Activated naive CD4-positive, alpha-beta T cell treated with Interleukin-2 at 50 U/mL for 16 hours (primary cell): ENCODE measurements around the gene HTT.

Experiments used
- DNase-seq: peaks from one replicate; pipeline ENCODE4 v3.0.0-alpha.2; 2020

Gene HTT

DNA sequence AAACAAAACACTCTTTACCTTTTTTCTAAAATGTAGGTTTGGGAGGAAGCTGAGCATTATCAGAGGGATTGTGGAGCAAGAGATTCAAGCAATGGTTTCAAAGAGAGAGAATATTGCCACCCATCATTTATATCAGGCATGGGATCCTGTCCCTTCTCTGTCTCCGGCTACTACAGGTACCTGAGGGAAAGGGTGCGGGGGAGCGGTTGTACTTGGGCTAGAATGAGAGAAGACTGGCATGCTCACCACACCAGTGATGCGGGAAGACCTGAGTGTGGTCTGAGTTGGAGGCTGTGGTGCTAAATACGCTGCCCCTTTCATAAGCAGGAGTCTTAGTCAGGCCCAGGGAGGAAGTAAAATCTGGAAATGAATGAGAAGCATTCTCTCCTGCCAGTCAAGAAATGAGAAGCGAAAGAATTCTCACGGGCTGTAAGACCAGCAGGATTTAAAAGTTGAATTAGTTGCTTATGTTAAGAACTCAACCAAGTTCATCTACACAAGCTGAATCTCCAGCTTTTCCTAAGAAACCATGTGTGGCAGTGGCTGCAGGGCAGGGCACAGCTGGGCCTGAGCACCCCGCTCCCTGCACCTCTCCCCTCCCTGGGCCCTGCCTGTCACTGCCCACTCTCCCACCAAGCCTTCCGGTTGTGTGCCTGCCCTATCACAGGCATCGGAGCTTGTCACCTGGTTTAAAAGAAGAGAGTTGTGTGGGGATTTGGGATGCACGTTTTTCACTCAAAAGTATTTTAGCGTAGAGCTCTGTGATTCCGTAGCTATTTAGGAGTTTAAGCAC lies 149.7 kb downstream of the HTT start:
- no peak for DNase-seq

DNA sequence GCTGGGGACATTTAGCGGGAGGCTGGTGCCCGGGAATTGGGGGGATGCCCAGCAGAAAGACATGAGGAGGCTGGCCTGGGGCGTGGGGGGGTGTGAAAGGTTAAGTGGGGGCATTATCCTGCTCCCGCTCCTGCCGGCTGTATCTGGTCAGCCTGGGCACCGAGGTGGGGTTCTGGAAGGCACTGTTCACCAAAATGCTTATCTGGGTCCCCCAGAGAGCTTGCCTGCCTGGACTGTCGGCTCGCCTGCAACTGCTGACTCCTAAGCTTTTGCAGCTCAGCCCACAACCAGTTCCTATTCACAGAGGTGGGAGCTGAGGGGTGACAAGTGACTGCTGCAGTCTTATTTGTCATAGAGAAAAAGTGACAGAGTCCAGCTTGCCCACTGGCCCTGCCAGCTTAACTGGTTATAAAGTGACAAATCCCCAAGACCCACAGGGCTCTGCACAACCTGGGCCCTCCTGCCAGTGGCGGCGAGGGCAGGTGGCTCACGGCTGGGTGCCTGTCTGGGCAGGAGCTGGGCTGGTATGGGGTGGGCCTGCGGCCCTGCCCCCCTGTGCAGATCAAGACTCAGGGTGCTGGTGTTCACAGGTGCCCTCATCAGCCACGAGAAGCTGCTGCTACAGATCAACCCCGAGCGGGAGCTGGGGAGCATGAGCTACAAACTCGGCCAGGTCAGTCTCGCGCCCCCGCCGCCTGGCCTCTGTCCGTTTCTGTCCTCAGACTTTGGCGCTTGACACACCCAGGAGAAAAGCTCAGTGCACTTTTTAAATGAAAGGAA lies 150.8 kb downstream of the HTT start:
- DNase-seq = no peak

DNA sequence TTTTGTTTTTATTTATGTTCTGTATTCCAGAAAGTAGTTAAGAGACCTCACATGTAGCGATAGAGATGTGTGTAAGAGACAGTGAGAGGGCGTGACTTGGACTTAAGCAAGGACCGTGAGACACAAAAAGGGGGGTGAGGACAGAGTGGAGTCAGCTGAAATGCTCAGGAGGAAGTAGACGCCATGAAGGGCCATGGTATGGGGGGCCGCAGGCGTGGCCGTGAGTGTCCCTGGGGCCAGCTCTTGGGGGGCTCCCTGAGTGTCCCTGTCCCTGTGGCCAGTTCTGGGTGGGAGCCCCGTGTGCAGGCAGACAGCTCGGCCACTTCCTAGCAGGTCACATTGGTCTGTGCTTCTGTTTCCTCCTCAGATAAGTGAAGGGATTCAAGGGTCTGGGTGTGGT lies 151.5 kb downstream of the HTT start:
- DNase-seq = no peak

DNA sequence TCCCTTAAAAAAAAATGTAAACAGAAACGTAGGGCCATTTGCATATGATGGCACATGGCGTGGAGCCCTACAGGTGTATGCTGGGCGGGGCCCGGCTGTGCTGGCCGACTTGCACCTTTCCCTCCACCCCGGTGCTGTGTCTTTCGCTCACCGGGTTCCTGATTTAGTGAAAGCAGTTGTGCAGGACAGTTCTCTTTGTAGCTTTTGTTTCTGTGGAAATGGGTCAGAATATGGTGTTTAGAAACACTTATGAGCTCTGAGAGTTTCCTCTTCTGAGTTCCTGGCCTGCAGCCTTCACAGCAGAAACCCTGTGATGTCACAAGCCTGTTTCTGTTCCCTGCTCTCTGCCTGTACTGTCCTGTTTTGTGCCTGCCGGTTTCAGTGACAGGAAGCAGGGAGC lies 152.0 kb downstream of the HTT start:
- DNase-seq = no peak

DNA sequence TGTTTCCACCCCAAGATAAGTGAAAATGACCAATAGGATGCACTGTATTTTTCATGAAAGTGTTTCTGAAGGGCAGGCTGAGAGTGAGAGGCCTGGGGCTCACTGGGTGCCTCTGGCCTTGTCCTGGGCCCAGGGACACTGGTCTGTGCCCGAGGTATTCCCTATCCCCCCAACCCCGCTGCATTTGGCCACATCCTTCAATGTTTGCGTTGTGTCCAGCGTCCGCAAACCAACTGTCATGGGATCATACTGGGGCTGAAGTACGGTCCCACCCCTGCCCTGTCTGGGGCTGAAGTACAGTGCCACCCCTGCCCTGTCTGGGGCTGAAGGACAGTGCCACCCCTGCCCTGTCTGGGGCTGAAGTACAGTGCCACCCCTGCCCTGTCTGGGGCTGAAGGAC lies 152.5 kb downstream of the HTT start:
- no peak for DNase-seq

DNA sequence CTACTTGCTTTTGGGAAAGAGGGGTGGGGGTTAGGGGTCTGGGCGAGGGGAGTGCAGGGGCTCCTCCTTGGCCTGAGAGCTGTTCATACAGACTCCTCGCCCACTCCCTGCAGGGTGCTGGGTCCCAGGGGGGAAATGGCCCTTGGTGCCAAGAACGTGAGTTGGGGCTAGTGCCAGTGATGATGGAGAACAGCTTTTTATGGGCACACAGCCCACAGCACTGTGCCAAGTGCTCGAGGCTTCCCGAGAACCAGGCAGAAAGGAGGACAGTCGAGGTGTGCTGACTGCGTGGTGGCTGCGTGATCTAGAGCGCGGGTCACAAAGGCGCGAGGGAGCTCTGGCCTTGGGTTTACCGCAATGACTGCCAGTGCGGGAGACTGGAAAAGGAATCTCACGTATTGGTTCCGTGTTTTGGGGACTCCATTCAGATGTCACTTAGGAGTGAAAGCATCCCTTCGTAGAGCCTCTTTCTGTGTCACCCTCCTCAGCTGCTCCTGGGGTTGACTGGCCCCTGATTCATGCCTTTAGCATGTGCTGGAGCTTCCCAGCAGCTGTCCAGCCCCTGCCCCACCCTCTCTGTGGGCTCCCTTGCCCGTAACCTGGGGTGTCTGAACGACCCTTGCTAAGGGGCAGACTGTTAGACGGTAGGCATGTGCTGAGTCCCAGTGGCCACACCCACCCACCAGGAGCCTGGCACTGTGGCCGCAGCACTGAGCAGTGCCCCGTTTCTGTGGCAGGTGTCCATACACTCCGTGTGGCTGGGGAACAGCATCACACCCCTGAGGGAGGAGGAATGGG lies 153.6 kb downstream of the HTT start:
- no peak for DNase-seq

DNA sequence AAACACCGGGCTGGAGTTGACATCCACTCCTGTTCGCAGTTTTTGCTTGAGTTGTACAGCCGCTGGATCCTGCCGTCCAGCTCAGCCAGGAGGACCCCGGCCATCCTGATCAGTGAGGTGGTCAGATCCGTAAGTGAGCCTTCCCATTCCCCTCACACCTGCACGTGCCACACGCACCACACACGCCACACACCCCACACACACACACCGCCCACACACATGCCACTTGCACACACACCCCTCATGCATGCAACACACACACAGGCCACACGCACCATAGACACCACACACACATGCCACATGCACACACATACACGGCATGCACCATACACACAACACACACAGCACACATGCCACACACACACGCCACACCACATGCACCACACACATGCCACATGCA lies 154.4 kb downstream of the HTT start:
- DNase-seq = no peak

DNA sequence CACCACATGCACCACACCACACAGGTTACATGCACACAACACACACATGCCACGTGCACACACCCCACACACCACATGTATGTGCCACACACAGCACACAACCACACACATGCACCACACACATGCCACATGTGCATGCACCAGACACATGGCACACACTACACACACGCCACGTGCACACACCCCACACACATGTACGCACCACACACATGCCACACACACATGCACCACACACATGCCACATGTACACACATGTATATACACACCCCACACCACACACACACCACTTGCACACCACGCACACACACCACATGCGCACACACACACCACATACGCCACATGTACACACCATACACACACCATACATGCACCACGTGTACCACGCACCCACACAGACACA lies 154.8 kb downstream of the HTT start:
- no peak for DNase-seq

DNA sequence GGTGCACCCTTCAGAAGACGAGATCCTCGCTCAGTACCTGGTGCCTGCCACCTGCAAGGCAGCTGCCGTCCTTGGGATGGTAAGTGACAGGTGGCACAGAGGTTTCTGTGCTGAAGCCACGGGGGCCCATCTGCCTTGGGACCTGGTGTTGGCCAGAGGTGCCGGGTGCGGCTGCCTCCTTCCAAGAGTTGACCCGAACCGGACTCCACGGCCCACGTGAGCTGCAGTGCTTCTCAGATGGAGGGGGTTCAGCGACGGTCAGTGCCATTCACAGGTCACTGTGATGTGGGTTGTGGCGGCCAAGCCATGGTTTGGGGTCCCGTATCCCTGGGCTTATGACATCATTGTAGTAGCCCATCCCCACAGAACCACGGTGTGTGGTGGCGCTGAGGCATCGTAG lies 155.5 kb downstream of the HTT start:
- no peak for DNase-seq

DNA sequence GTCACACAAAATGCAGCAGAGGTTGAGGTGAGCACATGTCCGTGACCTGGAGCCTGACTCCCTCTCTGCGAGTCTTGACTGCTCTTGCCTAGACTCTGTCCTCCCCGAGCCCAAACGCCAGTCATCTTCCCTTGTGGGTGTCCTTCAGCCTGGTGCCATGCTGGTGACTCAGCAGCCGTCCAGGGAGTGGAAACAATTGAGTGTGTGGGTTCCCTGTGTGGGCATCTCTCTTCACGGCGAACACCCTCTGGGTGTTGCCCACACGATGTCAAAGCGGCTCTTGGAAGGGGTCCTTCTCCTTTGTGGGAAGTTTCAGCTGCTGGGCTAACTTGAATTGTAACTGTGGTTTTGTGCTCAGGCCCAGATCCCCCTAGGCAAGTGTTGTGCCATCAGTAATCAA lies 157.0 kb downstream of the HTT start:
- no peak for DNase-seq

DNA sequence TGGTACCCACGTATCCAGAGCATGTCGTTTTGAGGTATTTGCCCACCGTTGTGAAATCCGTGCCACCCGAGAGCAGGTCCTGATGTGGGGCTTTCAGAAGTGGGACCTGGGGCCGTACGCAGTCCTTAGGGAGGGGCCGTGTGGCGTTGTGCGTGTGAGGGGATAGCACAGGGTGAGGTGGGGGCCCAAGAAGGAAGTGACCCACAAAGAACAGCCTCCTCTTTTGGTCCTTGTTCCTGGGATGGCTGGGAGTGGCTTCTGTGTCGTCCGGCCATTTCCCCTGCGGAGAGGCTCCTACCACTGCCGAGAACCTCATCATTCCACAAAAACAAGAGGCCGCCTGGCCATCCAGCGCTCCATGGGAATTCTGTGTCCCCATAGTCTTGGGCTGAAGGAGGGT lies 157.5 kb downstream of the HTT start:
- no peak for DNase-seq

DNA sequence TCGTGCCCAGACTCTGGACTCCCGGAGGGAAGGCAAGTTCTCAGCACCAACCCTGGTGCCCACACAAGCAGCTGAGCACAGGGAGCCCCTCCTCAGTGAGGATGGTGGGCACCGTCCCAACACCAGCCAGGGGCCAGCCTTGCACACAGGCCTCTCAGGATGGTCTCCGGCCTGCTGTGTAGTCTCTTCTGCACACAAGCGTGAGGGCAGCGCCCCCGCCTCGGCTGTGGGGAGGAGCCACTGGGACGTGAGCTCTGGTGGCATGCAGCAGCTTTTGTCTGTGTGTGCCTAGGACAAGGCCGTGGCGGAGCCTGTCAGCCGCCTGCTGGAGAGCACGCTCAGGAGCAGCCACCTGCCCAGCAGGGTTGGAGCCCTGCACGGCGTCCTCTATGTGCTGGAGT lies 158.4 kb downstream of the HTT start:
- no peak for DNase-seq

DNA sequence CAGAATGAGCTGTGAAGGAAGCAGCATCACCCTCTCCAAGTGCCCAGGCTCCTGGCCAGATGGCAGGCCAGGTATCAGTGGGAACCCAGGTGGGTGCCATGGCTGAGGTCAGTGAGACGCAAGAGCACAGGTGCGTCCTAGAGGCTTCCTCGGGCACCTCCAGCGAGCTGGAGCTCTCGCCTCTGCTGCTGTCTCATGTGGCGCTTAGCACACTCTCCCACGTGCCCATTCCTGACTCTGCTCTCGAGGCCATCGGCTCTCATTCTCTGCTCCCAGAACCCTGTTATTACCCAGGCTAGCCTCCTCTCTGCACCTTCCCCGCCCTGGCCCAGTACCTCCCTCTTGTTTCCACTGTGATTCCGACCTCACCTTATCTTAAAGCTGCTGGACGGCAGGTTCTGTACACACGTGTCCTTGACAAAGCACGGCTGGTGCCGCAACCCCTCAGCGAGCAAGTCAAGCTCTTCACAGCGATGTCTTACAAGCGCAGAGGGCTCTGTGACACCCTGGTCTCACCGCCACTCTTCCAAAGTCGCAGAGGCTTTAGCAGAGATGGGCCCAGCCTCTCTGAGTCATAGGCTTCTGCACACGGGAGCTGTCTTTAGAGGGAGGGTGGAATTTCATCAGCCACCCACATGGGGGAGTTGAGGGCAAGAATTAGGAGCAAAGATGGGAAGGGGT lies 159.1 kb downstream of the HTT start:
- no peak for DNase-seq

DNA sequence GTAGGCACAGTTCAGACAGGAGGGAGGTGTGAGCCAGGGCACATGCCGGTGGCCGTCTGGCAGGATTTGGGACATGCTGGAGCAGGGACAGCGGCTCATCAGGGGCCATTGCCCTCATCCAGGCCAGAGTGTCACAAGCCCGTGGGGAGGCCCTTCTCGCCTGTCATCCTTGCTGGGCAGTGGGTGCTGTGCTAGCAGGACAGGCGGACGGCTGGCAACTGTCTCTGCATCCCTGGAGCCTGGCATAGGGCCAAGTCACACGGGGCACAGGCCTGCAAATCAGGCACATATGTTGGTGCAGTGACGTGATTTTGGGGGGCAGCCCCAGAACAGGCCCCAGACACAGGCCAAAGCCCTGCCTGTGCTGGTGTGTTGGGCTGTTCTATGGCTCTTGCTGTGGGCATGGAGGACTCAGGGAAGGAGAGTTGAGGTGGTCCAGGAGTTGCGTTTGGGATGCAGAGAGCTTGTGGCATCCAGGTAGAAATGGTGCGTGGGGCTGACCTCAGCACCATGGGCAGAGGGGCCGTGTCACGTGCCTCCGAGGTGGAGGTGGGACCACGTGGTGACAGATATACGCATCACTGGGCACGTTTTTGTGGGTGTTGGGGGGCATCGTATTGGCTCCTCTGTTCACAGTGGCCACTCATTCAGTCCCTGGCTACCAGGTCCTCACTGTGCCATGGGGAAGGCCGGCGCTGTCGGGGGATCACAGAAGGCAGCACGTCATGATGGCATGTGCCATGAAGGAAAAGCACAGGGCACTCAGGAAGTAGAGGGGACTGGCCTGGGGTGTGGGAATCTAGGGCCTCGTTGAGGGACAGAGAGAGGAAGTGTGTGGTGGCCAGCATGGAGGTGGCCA lies 159.9 kb downstream of the HTT start:
- DNase-seq = no peak

DNA sequence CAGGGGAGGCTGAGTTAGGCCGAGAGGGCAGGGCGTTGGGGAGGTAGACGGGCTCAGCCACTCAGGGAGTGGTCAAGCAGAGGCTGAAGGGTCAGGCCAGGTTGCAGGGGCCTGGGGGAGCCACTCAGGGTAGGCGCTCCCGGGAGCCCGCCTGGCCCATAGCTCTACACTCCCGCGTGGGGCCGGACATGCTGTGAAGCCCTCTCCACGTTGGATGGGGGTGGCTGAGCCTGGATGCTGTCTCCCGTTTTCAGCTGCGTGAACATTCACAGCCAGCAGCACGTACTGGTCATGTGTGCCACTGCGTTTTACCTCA lies 160.5 kb downstream of the HTT start:
- DNase-seq = no peak

DNA sequence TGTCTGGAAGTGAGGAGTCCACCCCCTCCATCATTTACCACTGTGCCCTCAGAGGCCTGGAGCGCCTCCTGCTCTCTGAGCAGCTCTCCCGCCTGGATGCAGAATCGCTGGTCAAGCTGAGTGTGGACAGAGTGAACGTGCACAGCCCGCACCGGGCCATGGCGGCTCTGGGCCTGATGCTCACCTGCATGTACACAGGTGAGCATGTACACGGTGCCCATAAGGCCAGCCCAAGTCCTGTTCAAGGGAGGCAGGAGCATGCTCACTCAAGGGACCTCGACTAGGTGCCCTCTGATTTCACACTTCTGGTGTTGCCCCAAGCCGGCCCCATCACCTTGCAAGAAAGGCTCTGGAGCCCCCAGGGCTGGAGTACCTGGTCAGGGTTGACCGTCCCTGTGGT lies 161.1 kb downstream of the HTT start:
- DNase-seq = no peak

DNA sequence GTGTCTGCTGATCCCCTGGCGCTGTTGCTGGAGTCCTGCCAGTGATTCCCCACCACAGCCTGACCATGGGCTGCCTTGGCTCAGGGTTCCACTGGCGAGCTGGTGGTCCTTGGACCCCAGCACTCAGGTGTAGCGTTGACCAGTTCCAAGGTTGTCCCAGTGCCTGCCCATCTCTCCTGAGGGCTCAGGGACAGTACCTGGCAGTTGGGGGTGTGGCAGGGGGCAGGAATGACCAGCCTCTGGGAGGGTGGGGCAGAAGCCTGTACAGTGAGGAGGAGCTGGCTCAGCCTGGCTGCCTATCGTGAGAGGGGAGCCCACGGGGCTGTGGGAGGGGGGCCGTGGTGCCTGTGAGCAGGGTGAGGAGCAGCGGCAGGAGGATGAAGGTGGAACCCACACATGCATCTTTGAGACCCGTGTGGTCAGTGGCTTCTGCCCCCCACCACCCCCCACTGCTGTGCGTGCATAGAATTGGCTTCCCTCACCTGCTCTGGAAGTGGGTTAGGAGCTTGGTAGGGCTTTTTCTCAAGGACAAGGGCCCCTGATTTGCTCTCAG lies 161.9 kb downstream of the HTT start:
- DNase-seq = no peak

DNA sequence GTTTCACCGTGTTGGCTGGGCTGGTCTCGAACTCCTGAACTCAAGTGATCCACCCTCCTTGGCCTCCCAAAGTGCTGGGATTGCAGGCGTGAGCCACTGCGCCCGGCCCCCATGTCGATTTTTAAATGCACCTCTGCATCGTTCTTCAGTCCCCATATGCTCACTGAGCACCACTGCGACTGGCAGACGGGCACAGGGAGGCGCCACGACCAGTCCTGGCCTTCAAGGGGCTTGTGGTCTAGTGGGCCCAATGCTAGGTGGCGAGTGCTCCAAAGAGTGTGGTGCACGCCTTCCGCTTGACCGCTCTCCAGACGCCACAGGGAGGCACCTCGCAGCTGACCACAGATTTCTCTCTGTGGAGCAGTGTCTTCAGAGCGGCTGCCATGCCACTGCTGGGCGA lies 162.8 kb downstream of the HTT start:
- DNase-seq = no peak

DNA sequence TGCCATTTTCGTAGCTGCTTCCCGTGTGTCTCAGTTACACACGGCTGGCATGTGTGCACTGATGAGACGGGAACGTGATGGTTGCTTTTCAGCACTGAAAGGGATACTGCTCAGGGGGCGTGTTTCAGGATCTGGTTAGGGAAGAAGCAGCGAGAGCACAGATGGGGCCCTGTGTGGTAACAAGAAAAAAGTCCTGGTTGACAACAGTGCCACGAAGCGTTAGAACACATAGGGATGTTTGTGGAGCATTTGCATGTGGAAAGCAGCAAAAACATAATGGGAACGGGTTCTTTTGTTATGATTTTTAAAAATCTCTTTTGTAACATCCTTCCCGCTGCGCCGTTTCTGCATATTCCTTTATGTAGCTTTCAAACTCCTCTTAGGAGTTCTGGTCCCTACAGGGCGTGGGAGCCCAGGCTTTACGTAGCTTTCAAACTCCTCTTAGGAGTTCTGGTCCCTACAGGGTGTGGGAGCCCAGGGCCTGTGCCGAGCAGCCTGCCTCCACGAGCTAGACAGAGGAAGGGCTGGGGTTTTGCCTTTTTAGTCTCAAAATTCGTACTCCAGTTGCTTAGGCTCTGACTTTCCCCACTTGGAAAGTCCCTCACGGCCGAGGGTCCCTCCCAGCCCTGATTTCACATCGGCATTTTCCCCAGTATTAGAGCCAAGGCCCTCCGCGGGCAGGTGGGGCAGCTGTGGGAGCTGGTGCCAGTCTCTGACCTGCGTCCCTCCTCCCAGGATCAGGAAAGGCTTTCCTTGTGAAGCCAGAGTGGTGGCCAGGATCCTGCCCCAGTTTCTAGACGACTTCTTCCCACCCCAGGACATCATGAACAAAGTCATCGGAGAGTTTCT lies 163.5 kb downstream of the HTT start:
- no peak for DNase-seq

DNA sequence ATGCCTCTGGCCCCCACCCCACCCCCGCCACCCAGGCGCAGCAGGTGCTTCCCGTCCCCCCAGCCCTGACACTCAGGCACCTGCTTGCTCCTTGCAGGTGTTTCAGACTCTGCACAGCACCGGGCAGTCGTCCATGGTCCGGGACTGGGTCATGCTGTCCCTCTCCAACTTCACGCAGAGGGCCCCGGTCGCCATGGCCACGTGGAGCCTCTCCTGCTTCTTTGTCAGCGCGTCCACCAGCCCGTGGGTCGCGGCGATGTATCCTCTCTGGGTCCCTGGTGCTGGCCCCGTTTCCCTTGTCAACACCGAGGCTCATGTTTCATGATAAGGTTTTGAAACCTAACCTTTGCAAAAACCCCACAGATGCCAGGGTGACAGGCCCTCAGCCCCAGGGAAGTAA lies 164.2 kb downstream of the HTT start:
- DNase-seq = no peak

DNA sequence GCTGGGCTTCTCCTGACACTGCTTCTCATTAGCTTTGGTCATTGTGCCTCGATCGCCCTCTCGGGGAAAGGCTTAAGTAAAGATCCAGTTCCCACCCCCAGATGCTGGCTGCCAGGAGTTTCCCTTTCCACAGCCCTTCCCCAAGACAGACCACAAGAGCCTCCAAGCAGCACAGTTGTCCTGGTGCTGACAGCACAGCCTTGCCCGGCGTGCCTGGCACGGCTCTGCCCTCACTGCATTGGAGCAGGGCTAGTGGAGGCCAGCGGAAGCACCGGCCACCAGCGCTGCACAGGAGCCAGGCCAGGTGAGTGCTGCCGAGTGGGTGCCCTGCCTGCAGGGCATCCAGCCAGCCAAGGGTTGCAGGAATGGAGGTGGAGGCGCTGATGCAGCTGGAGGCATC lies 164.8 kb downstream of the HTT start:
- DNase-seq = no peak
